CD8-positive, alpha-beta memory T cell (primary cell): ENCODE data around the gene CLEC18A. TPM values are rescaled to one million over a fixed set of nuclear protein-coding genes. Genes with fewer than 3 reads are reported as not detected.

Source experiments
- CTCF ChIA-PET: fragments of 350-600 bp; sonication (Branson Sonifier 250); formaldehyde crosslinking; loops from one replicate; lab custom pipeline; 2021; ENCODE audit warnings: antibody characterized with exemption; lab: Charles Lee
- POLR2A ChIA-PET: fragments of 350-600 bp; sonication (Branson Sonifier 250); formaldehyde crosslinking; loops from one replicate; lab custom pipeline; 2021; ENCODE audit warnings: antibody characterized with exemption; lab: Charles Lee
- DNase-seq, 5 donors: peaks; one replicate each; pipeline versions ENCODE4 v3.0.0 to v3.0.0-alpha.2; 2020 to 2022; ENCODE audit warnings: mixed read lengths in 1 of 5
- H3K27ac ChIP-seq: one replicate; pipeline ENCODE4 v1.7.0; 2013; ENCODE audit warnings: low read depth, mild to moderate bottlenecking, low read length, moderate library complexity
- H3K27me3 ChIP-seq: 2 replicates; pipeline ENCODE4 v1.7.0; 2013; ENCODE audit warnings: low read length, mild to moderate bottlenecking; ENCODE audit not compliant: insufficient read depth, poor library complexity, severe bottlenecking
- H3K36me3 ChIP-seq: 2 replicates; pipeline ENCODE4 v1.7.0; 2013; ENCODE audit warnings: mild to moderate bottlenecking, low read length, moderate library complexity; ENCODE audit not compliant: insufficient read depth
- H3K4me1 ChIP-seq: 2 replicates; pipeline ENCODE4 v1.7.0; 2013; ENCODE audit warnings: mild to moderate bottlenecking, low read length, moderate library complexity; ENCODE audit not compliant: insufficient read depth
- H3K4me3 ChIP-seq: 2 replicates; pipeline ENCODE4 v1.7.0; 2013; ENCODE audit warnings: mild to moderate bottlenecking, low read length
- H3K9me3 ChIP-seq: 2 replicates; pipeline ENCODE4 v1.7.0; 2013; ENCODE audit warnings: mild to moderate bottlenecking, low read length
- H3K27ac Mint-ChIP-seq, 8 donors: one replicate each; pipeline ENCODE4 v1.8.0; 2020 to 2021; ENCODE audit warnings: mixed read lengths in 8 of 8, mild to moderate bottlenecking in 6 of 8, inconsistent platforms in 3 of 8, moderate library complexity in 3 of 8
- H3K27me3 Mint-ChIP-seq, 2 donors: one replicate each; pipeline ENCODE4 v1.8.0; 2020 to 2021; ENCODE audit warnings: mixed read lengths in 2 of 2, mild to moderate bottlenecking in 1 of 2, moderate library complexity in 1 of 2
- H3K36me3 Mint-ChIP-seq, 3 donors: one replicate each; pipeline ENCODE4 v1.8.0; 2020 to 2021; ENCODE audit warnings: mixed read lengths in 3 of 3, inconsistent platforms in 1 of 3, mild to moderate bottlenecking in 1 of 3
- H3K4me1 Mint-ChIP-seq, 3 donors: one replicate each; pipeline ENCODE4 v1.8.0; 2020 to 2021; ENCODE audit warnings: mixed read lengths in 3 of 3, inconsistent platforms in 1 of 3, mild to moderate bottlenecking in 1 of 3
- H3K4me3 Mint-ChIP-seq, 7 donors: one replicate each; pipeline ENCODE4 v1.8.0; 2020 to 2021; ENCODE audit warnings: mixed read lengths in 7 of 7, mild to moderate bottlenecking in 6 of 7, moderate library complexity in 4 of 7, inconsistent platforms in 2 of 7
- H3K9me3 Mint-ChIP-seq, 5 donors: one replicate each; pipeline ENCODE4 v1.8.0; 2020 to 2022; ENCODE audit warnings: mixed read lengths in 5 of 5, mild to moderate bottlenecking in 3 of 5, moderate library complexity in 2 of 5, inconsistent platforms in 1 of 5
- polyA plus RNA-seq: library from polyadenylated mRNA; unstranded; fragments of 300-500 nt; fragmentation: Illumina TruSeq; gene quantifications from one replicate; pipeline ENCODE4 v1.2.3, GENCODE V29; 2021
- total RNA-seq, 2 experiments: library from RNA; stranded (reverse); gene quantifications; one replicate each; pipeline ENCODE4 v1.2.3, GENCODE V29; 2021

The CLEC18A gene
- total and polyA plus RNA-seq, 3 experiments from 2014 or later = 0.13 to 0.24 TPM; not detected in 1

DNA sequence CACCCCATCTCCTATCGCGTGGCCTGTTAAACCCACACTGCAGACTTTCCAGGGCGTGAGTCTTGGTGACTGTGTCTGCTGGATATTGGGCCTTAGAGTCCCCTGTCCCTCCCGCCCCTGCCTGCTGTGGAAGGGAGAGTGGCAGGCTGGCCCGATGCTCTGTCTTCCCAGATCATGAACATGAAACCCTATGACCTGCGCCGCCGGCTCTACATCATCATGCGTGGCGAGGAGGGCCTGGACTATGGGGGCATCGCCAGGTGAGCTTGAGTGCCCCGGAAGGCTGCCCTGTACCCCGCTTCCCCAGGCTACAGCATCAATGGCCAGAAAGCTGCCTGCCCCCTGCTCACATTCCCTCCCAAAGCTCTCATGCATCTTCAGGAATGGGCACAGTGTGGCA lies 19.5 kb upstream of the CLEC18A start:
- Mint-ChIP-seq H3K27ac (peak overlapping the region in 1 of 8 donors; percentile 19), H3K36me3 (peaks cover 0 to 90% (median 16%) of the 10 kb centered on the region in 3 donors), H3K4me3 (no peak overlapping the region), H3K9me3 (no peaks in the 10 kb centered on the region), H3K4me1 (no peaks in the 10 kb centered on the region), H3K27me3 (no peaks in the 10 kb centered on the region)
- no peak overlapping the region for H3K27ac ChIP-seq
- H3K9me3 ChIP-seq = no peaks in the 10 kb centered on the region
- H3K4me3 ChIP-seq = no peak overlapping the region
- ChIA-PET CTCF (interaction anchor here (0.8 kb wide), 1 partner anchor 135 kb away, joined by 3 read pairs; no protein-coding TSS in a partner anchor), POLR2A (no interaction called here)
- DNase-seq = no peak
- no peaks in the 10 kb centered on the region for H3K4me1 ChIP-seq
- peaks cover 34% of the 10 kb centered on the region for H3K36me3 ChIP-seq
- no peaks in the 10 kb centered on the region for H3K27me3 ChIP-seq

DNA sequence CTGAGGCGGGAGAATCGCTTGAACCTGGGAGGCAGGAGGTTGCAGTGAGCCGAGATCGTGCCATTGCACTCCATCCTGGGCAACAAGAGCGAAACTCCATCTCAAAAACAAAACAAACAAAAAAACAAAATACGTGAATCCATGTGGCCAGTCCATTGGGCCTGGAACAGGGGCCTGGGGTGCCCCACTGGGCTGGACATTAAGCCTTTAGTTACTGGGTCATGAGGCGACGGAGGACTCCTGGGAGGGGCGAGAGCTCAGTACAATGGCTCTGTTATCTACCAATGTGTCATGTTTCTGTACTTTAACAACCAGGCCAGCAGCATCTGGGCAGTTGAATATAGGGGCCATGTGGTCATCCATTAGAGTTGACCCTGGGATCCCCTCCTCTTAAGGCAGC lies 18.9 kb upstream of the CLEC18A start:
- Mint-ChIP-seq H3K27me3 (no peaks in the 10 kb centered on the region), H3K27ac (no peak overlapping the region), H3K36me3 (peaks cover 0 to 90% (median 13%) of the 10 kb centered on the region in 3 donors), H3K9me3 (no peaks in the 10 kb centered on the region), H3K4me1 (no peaks in the 10 kb centered on the region), H3K4me3 (peak overlapping the region in 1 of 7 donors; percentile 56)
- ChIA-PET CTCF (interaction anchor here (0.8 kb wide), 1 partner anchor 136 kb away, joined by 3 read pairs; no protein-coding TSS in a partner anchor), POLR2A (no interaction called here)
- H3K36me3 ChIP-seq = peaks cover 39% of the 10 kb centered on the region
- H3K9me3 ChIP-seq = no peaks in the 10 kb centered on the region
- no peak overlapping the region for H3K27ac ChIP-seq
- no peak for DNase-seq
- no peak overlapping the region for H3K4me3 ChIP-seq
- no peaks in the 10 kb centered on the region for H3K27me3 ChIP-seq
- no peaks in the 10 kb centered on the region for H3K4me1 ChIP-seq

DNA sequence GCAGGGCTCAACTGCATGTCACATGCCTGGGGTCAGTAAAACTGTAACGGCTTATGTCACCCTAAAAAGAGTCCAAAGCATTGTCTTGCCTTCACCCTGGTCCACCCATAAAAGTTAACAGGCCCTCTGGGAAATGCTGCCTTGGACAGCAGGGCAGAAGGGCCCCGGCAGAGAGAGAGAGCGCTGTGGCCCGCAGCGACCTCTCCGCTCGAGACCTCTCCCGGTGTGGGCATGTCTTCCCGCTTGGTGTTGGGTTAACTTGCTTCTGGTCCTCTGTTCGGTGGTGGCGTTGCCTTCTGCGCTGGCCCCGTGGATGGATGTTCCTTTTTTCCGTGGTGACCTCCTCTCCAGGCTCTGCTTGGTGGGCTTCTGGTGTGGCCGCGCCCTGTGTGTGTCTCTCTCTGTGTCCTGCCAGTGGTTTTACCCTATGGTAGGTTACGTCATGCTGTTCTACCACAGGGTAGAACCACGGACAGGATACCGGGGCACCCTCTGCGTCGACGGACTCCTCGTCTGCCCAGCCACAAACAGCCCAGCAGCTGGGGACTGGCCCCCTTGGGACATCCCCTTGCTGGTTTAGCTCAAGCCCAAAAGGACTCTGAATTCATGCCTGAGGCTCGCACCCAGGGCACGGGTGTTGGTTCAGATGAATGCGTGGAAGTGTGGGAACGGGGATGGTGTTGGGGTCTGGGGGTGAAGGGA lies 18.3 kb upstream of the CLEC18A start:
- peaks cover 45% of the 10 kb centered on the region for H3K36me3 ChIP-seq
- H3K4me1 ChIP-seq = no peaks in the 10 kb centered on the region
- no peaks in the 10 kb centered on the region for H3K27me3 Mint-ChIP-seq
- peaks cover 0 to 94% (median 14%) of the 10 kb centered on the region in 3 donors for H3K36me3 Mint-ChIP-seq
- H3K9me3 Mint-ChIP-seq = no peaks in the 10 kb centered on the region
- no peak for DNase-seq
- H3K9me3 ChIP-seq = no peaks in the 10 kb centered on the region
- H3K27ac ChIP-seq = no peak overlapping the region
- ChIA-PET POLR2A (no interaction called here), CTCF (interaction anchor here (0.8 kb wide), 1 partner anchor 136 kb away, joined by 3 read pairs; no protein-coding TSS in a partner anchor)
- H3K27ac Mint-ChIP-seq = no peak overlapping the region
- H3K27me3 ChIP-seq = no peaks in the 10 kb centered on the region
- no peak overlapping the region for H3K4me3 ChIP-seq
- H3K4me3 Mint-ChIP-seq = no peak overlapping the region
- H3K4me1 Mint-ChIP-seq = no peaks in the 10 kb centered on the region

DNA sequence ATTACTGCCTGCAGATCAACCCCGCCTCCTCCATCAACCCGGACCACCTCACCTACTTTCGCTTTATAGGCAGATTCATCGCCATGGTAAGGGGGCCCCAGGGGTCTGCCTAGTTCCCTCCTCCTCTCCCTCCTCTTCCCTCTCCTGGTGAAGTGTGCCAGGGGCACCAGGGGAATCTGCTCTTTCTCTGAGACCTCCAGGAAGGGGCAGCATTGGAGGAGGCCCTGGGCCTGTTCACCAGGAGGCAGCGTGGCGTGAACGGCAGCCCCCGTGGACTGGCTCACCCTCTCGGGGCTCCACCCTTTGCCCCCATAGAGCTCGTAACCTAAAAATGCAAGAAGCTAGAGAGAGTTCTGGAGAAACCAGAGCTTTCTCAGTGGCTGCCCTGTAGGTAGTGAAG lies 17.1 kb upstream of the CLEC18A start:
- CTCF ChIA-PET = no interaction called here
- no peak for DNase-seq
- H3K27me3 ChIP-seq = no peaks in the 10 kb centered on the region

DNA sequence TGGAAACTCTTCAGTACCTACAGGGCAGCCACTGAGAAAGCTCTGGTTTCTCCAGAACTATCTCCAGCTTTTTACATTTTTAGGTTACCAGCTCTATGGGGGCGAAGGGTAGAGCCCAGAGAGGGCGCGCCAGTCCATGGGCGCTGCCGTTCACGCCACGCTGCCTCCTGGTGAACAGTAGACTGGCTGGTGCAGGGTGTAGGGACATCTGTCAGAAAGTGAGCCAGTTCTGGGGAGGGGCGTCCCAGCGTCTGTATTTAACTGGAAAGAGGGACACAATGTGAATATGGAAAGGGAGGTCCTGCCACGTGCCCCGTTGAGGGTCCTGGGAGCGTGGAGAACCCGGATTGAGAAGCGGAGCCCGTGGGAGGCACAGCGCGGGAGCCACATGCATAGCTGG lies 16.4 kb upstream of the CLEC18A start:
- ChIA-PET POLR2A (no interaction called here), CTCF (no interaction called here)
- Mint-ChIP-seq H3K4me3 (no peak overlapping the region), H3K9me3 (no peaks in the 10 kb centered on the region), H3K27me3 (no peaks in the 10 kb centered on the region), H3K4me1 (no peaks in the 10 kb centered on the region), H3K36me3 (peaks cover 0 to 97% (median 12%) of the 10 kb centered on the region in 3 donors), H3K27ac (no peak overlapping the region)
- no peak overlapping the region for H3K27ac ChIP-seq
- no peaks in the 10 kb centered on the region for H3K9me3 ChIP-seq
- no peak overlapping the region for H3K4me3 ChIP-seq
- H3K36me3 ChIP-seq = peaks cover 40% of the 10 kb centered on the region
- H3K4me1 ChIP-seq = no peaks in the 10 kb centered on the region
- DNase-seq = no peak
- no peaks in the 10 kb centered on the region for H3K27me3 ChIP-seq

More for the DNA sequence above, 17.1 kb upstream of the CLEC18A start:
- POLR2A ChIA-PET = no interaction called here
- Histone ChIP-seq H3K27ac (no peak overlapping the region), H3K4me3 (no peak overlapping the region), H3K4me1 (no peaks in the 10 kb centered on the region), H3K36me3 (peaks cover 45% of the 10 kb centered on the region), H3K9me3 (no peaks in the 10 kb centered on the region)
- Mint-ChIP-seq H3K27ac (peak overlapping the region in 1 of 8 donors; percentile 64), H3K36me3 (peaks cover 0 to 97% (median 14%) of the 10 kb centered on the region in 3 donors), H3K27me3 (no peaks in the 10 kb centered on the region), H3K4me3 (no peak overlapping the region), H3K4me1 (no peaks in the 10 kb centered on the region), H3K9me3 (no peaks in the 10 kb centered on the region)

DNA sequence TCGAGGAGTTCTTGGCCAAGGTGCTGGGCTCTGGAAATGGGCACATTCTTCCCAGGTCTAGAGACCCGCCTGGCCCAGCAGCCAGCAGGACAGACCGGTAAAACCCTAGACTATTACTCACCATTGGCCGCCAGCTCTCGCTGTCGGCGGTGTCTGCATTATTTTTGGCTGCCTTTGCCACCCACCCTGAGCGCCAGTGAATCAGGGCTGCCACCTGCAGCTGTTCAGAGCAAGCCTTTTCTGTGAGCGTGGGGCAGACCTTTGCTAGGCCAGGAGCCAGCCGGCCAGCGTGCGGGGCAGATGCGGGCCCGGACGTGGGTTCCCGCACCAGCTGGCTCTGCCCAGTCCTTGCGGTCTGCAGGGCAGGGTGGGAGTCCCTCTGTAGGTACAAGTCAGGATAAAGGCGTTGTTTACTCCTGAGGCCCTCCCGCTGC lies 15.8 kb upstream of the CLEC18A start:
- DNase-seq = no peak
- peaks cover 0 to 97% (median 11%) of the 10 kb centered on the region in 3 donors for H3K36me3 Mint-ChIP-seq
- H3K27ac Mint-ChIP-seq = no peak overlapping the region
- no peaks in the 10 kb centered on the region for H3K9me3 Mint-ChIP-seq
- H3K27me3 ChIP-seq = no peaks in the 10 kb centered on the region
- no peak overlapping the region for H3K27ac ChIP-seq
- ChIA-PET CTCF (no interaction called here), POLR2A (no interaction called here)
- peaks cover 37% of the 10 kb centered on the region for H3K36me3 ChIP-seq
- no peaks in the 10 kb centered on the region for H3K27me3 Mint-ChIP-seq
- H3K9me3 ChIP-seq = no peaks in the 10 kb centered on the region
- no peaks in the 10 kb centered on the region for H3K4me1 ChIP-seq
- H3K4me3 Mint-ChIP-seq = no peak overlapping the region
- no peak overlapping the region for H3K4me3 ChIP-seq
- no peaks in the 10 kb centered on the region for H3K4me1 Mint-ChIP-seq

DNA sequence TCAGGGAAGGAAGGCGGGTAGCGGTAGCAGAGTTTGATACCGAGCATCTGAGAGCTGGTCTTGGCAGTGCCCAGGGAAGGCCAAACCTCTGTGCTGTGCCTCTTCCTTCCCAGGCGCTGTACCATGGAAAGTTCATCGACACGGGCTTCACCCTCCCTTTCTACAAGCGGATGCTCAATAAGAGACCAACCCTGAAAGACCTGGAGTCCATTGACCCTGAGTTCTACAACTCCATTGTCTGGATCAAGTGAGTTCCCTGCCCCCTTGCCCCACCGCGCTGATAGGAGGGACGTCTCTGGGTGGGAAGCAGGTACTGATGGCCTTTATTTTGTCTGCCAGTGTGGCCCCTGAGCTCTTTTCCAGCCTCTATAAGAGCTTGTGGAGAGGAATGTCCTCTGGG lies 15.4 kb upstream of the CLEC18A start:
- Mint-ChIP-seq H3K4me3 (no peak overlapping the region), H3K4me1 (no peaks in the 10 kb centered on the region), H3K9me3 (no peaks in the 10 kb centered on the region), H3K27ac (no peak overlapping the region), H3K27me3 (no peaks in the 10 kb centered on the region), H3K36me3 (peaks cover 0 to 98% (median 11%) of the 10 kb centered on the region in 3 donors)
- Histone ChIP-seq H3K27me3 (no peaks in the 10 kb centered on the region), H3K27ac (no peak overlapping the region), H3K9me3 (no peaks in the 10 kb centered on the region), H3K36me3 (peaks cover 37% of the 10 kb centered on the region), H3K4me1 (no peaks in the 10 kb centered on the region), H3K4me3 (no peak overlapping the region)
- CTCF ChIA-PET = no interaction called here
- POLR2A ChIA-PET = no interaction called here
- no peak for DNase-seq

DNA sequence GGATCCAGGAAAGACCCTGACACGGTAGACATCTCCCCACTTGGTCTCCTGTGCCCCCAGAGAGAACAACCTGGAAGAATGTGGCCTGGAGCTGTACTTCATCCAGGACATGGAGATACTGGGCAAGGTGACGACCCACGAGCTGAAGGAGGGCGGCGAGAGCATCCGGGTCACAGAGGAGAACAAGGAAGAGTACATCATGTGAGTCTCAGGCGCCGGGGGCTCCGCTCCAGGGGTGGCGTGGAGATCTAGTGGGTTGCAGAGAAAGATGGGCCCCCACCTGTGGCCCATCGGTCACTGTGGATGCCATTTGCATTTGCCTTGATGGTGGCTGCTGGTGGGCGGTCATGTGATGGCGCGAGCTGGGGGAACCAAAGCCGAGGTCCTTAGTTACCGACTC lies 14.9 kb upstream of the CLEC18A start:
- H3K36me3 Mint-ChIP-seq = peaks cover 0 to 98% (median 11%) of the 10 kb centered on the region in 3 donors
- H3K27me3 ChIP-seq = no peaks in the 10 kb centered on the region
- no peak overlapping the region for H3K4me3 Mint-ChIP-seq
- no peaks in the 10 kb centered on the region for H3K4me1 ChIP-seq
- H3K9me3 ChIP-seq = no peaks in the 10 kb centered on the region
- peaks cover 34% of the 10 kb centered on the region for H3K36me3 ChIP-seq
- ChIA-PET POLR2A (no interaction called here), CTCF (no interaction called here)
- no peak for DNase-seq
- H3K27ac ChIP-seq = no peak overlapping the region
- no peak overlapping the region for H3K4me3 ChIP-seq
- no peaks in the 10 kb centered on the region for H3K27me3 Mint-ChIP-seq
- no peaks in the 10 kb centered on the region for H3K4me1 Mint-ChIP-seq
- H3K9me3 Mint-ChIP-seq = no peaks in the 10 kb centered on the region
- H3K27ac Mint-ChIP-seq = no peak overlapping the region
